Measurements from ENCODE around the gene IKZF2.

- TF ChIP-seq CTCF (IDR thresholded peaks at IDR 0.05; ENCODE audit: extremely low read depth in 1 of 2, insufficient read depth in 1 of 2, low read depth in 1 of 2, low read length in 2 of 2) (no peak), POLR2A (IDR thresholded peaks at IDR 0.05; ENCODE audit: low read depth, low read length) (no peak), EZH2 (IDR thresholded peaks at IDR 0.05; ENCODE audit: borderline replicate concordance, low read depth, low read length, severe bottlenecking) (no peak), MYC (IDR thresholded peaks at IDR 0.05; ENCODE audit: low read depth, low read length) (no peak), MAX (IDR thresholded peaks at IDR 0.05; ENCODE audit: insufficient read depth, insufficient read length) (no peak), POLR2AphosphoS5 (IDR thresholded peaks at IDR 0.05; ENCODE audit: insufficient read depth, low read depth, low read length) (no peak), FOS (IDR thresholded peaks at IDR 0.05; ENCODE audit: borderline replicate concordance, insufficient read depth, low read length) (no peak), GATA2 (IDR thresholded peaks at IDR 0.05; ENCODE audit: insufficient read depth, insufficient read length, low read depth, low read length) (no peak)
Measured at GRCh38 chr2:213148572-213149261, 2.7 kb downstream of the IKZF2 start.

Data from endothelial cell of umbilical vein (primary cell).